Caco-2 (cell line): Measurements from ENCODE around the gene PPP1R37. TPM values are rescaled to one million over a fixed set of nuclear protein-coding genes. Genes with fewer than 3 reads are reported as not detected.
A peak's percentile ranks its signal among the peaks of the same experiment; 100 is the strongest.

Source experiments
- BruUV-seq: library from RNA; stranded (reverse); fragments of 400-500 nt; replicated peaks from 2 replicates; lab custom pipeline; 2021; lab: Mats Ljungman, UMichigan
- CTCF ChIA-PET: fragments of 300-600 bp; sonication (Branson Sonifier 250); formaldehyde crosslinking; loops from one replicate; lab custom pipeline; 2022; ENCODE audit warnings: antibody characterized with exemption; lab: Charles Lee
- POLR2A ChIA-PET: fragments of 300-600 bp; sonication (Branson Sonifier 250); formaldehyde crosslinking; loops from one replicate; lab custom pipeline; 2022; ENCODE audit warnings: antibody characterized with exemption; lab: Charles Lee
- DNase-seq, 2 experiments: peaks; one replicate each; pipeline versions ENCODE4 v3.0.0 to v3.0.0-alpha.2; 2020 to 2022
- H3K27me3 ChIP-seq: replicated peaks from 2 replicates; pipeline ENCODE4 v1.6.0; 2011; ENCODE audit warnings: low read length; ENCODE audit not compliant: control insufficient read depth, insufficient read depth
- H3K36me3 ChIP-seq: 2 replicates; pipeline ENCODE4 v1.5.1; 2011; ENCODE audit warnings: low read length; ENCODE audit not compliant: control insufficient read depth, insufficient read depth
- H3K4me1 ChIP-seq: fragments of 250-450 bp; sonication (Bioruptor Pico); 2 replicates; pipeline ENCODE4 v1.5.1; 2020; ENCODE audit warnings: mild to moderate bottlenecking
- H3K4me3 ChIP-seq: 2 replicates; pipeline ENCODE4 v1.5.1; 2011; ENCODE audit warnings: low read depth, mild to moderate bottlenecking, control low read depth, low read length
- H3K9me3 ChIP-seq: fragments of 250-450 bp; sonication (Bioruptor Pico); 2 replicates; pipeline ENCODE4 v1.5.1; 2020; ENCODE audit warnings: mild to moderate bottlenecking, moderate library complexity
- H3K27ac Mint-ChIP-seq: one replicate; pipeline ENCODE4 v1.8.0; 2022; ENCODE audit warnings: mixed read lengths; ENCODE audit not compliant: unreplicated experiment
- H3K27me3 Mint-ChIP-seq: one replicate; pipeline ENCODE4 v1.8.0; 2022; ENCODE audit warnings: mixed read lengths; ENCODE audit not compliant: insufficient read depth, unreplicated experiment
- H3K36me3 Mint-ChIP-seq: one replicate; pipeline ENCODE4 v1.8.0; 2022; ENCODE audit warnings: mild to moderate bottlenecking, mixed read lengths; ENCODE audit not compliant: insufficient read depth, unreplicated experiment
- H3K4me1 Mint-ChIP-seq: one replicate; pipeline ENCODE4 v1.8.0; 2022; ENCODE audit warnings: low read depth, mixed read lengths; ENCODE audit not compliant: unreplicated experiment
- H3K4me3 Mint-ChIP-seq: one replicate; pipeline ENCODE4 v1.8.0; 2022; ENCODE audit warnings: mild to moderate bottlenecking, moderate library complexity, mixed read lengths; ENCODE audit not compliant: unreplicated experiment
- H3K9me3 Mint-ChIP-seq: one replicate; pipeline ENCODE4 v1.8.0; 2022; ENCODE audit warnings: mixed read lengths; ENCODE audit not compliant: unreplicated experiment
- intact Hi-C: fragments of 100-400 bp; cut with micrococcal nuclease; formaldehyde crosslinking; loops from one replicate; pipeline ENCODE4 v1.10.0; 2022; ENCODE audit not compliant: unreplicated experiment
- total RNA-seq: library from RNA; stranded (reverse); gene quantifications from 2 replicates; pipeline ENCODE4 v1.2.3, GENCODE V29; 2022
- TF ChIP-seq, protein P1 (sequence below), 2 experiments: fragments of 200-600 bp in 1 of 2; IDR thresholded peaks; 1 replicate in 1 of 2; 2 replicates in 1 of 2; pipeline versions ENCODE4 v1.5.1 to v1.8.0; 2011 to 2022; ENCODE audit warnings: antibody characterized with exemption in 1 of 2, control low read depth in 1 of 2, inconsistent platforms in 1 of 2, low read depth in 1 of 2, low read length in 1 of 2, mild to moderate bottlenecking in 1 of 2, moderate library complexity in 1 of 2; ENCODE audit not compliant: insufficient read depth in 1 of 2, severe bottlenecking in 1 of 2, unreplicated experiment in 1 of 2

PPP1R37 gene
- total RNA-seq, 1 experiment from 2014 or later, result 42.1 TPM

DNA sequence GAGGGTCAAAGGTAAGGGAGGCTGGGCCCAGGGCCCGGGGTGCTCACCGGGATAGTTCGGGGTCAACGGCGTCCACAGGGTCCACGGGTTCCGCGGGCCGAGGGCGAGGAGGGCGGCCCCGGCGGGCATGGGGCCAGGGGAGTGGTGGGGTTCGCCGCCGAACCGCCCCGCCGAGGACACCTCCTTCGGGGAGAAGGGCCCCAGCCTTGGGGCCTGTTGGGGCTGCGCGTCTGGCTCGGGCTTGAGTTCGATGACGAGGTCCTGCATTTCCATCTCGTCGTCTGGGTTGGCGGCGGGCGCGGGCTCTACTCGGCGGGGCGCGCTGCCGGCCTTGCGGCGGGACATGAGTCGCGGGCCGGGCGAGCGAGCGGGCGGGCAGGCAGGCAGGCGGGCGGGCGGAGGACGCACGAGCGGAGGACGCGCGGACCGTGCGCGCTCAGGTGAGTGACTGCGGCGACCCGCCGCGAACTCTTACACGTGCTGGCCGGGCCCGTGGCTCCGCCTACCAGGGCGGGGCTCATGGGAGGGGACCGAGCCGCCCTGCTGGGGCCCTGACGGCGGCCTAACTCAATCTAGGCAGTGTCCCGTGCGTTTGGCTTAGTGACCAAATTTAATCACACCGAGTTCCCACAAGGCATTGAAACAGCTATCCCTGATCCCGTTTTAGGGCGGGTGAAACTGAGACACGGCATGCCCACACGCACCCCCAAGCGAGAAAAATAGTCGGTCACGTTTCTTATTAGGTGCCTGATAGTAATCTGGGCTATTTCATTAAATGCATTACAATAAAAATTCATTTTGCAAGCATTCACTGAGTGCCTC is 16.7 kb upstream of the PPP1R37 start, which contains the start of gene ZNF296:
ZNF296 (minus strand) TSS at position 450 of the 822 bp plus-strand sequence; CDS start at position 345, 105 bp downstream.
- intact Hi-C loops, result loop anchor here (1.0 to 10.0 kb wide), 3 partner anchors 15 to 171 kb away; partner anchors contain the start of genes APOE and RELB
- ChIA-PET CTCF (interaction anchor here (0.6 to 2.0 kb wide), 3 partner anchors 16 to 275 kb away, joined by 3 to 6 read pairs (median 4); partner anchors contain the start of gene CLASRP), POLR2A (interaction anchor here (0.6 to 2.9 kb wide), 2 partner anchors 16 to 380 kb away, joined by 3 to 14 read pairs; no protein-coding TSS in a partner anchor)
- H3K36me3 ChIP-seq, result peaks cover 1% of the 10 kb centered on the region; the same call in 1 of the 2 replicates
- peaks cover 24% of the 10 kb centered on the region for H3K4me1 ChIP-seq
- peaks cover 16% of the 10 kb centered on the region for H3K4me1 Mint-ChIP-seq
- no peaks in the 10 kb centered on the region for H3K9me3 Mint-ChIP-seq
- TF ChIP-seq, protein P1, sequence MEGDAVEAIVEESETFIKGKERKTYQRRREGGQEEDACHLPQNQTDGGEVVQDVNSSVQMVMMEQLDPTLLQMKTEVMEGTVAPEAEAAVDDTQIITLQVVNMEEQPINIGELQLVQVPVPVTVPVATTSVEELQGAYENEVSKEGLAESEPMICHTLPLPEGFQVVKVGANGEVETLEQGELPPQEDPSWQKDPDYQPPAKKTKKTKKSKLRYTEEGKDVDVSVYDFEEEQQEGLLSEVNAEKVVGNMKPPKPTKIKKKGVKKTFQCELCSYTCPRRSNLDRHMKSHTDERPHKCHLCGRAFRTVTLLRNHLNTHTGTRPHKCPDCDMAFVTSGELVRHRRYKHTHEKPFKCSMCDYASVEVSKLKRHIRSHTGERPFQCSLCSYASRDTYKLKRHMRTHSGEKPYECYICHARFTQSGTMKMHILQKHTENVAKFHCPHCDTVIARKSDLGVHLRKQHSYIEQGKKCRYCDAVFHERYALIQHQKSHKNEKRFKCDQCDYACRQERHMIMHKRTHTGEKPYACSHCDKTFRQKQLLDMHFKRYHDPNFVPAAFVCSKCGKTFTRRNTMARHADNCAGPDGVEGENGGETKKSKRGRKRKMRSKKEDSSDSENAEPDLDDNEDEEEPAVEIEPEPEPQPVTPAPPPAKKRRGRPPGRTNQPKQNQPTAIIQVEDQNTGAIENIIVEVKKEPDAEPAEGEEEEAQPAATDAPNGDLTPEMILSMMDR (IDR thresholded peaks at IDR 0.05; ENCODE audit: insufficient read depth in 1 of 2, low read depth in 1 of 2, low read length in 1 of 2, severe bottlenecking in 1 of 2, unreplicated experiment in 1 of 2), result no peak
- H3K4me3 ChIP-seq, result peak within 1 kb of the TSS; percentile 89
- H3K36me3 Mint-ChIP-seq, result peaks cover 46% of the 10 kb centered on the region
- no peaks in the 10 kb centered on the region for H3K27me3 ChIP-seq
- no peaks in the 10 kb centered on the region for H3K9me3 ChIP-seq
- H3K27me3 Mint-ChIP-seq, result no peaks in the 10 kb centered on the region
- DNase-seq, result peak; percentile 90 to 94
- BruUV-seq, result no TSS peak
- H3K27ac Mint-ChIP-seq, result peak within 1 kb of the TSS; percentile 25
- H3K4me3 Mint-ChIP-seq, result peak within 1 kb of the TSS; percentile 82

DNA sequence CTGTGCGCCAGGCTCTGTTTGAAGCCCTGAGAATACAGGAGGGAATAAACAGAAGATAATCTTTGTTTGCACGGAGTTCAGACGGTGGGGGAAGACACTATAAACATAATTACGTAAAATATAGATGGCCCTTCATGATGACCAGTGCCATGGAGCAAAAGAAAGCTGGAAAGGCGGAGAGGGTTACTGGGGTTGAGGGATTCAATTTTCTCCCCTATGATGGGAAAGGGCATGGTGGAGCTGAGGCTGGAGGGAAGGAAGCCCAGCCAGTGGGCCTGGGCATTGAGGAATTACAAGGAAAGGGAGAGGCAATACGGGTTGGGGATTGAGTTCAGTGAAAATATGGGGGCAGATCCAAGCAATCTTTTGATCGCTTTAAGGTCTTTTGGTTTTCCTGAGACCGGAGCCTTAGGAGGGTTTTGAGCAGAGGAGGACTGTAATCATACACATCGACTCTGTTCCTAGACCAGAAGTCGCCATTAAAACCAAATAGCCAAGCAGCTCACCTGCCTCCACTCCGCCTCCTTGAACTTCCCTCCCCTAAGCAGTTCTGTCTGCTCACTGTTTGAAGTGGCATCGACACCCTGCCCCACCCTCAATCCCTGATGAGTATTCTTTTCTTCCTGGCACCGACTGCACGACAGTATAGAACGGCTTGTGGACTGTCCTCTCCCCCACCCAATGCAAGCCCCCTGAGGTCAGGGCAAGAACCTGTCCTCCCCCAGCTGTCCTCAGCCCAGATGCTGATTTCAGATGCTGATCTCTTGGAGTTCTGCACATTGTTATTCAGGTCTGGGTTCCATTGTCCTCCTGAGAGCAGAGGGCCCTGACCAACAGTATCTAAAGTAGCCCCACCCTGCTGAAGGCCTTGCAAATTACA is 15.9 kb upstream of the PPP1R37 start:
- no peaks in the 10 kb centered on the region for H3K27me3 Mint-ChIP-seq
- no peak for DNase-seq
- peak overlapping the region; percentile 82 for H3K4me3 Mint-ChIP-seq
- no peaks in the 10 kb centered on the region for H3K27me3 ChIP-seq
- H3K4me3 ChIP-seq, result peak overlapping the region; percentile 89
- H3K9me3 Mint-ChIP-seq, result no peaks in the 10 kb centered on the region
- TF ChIP-seq, protein P1 (IDR thresholded peaks at IDR 0.05; ENCODE audit: insufficient read depth in 1 of 2, low read depth in 1 of 2, low read length in 1 of 2, severe bottlenecking in 1 of 2, unreplicated experiment in 1 of 2), result no peak
- H3K4me1 Mint-ChIP-seq, result peaks cover 24% of the 10 kb centered on the region
- ChIA-PET CTCF (no interaction called here), POLR2A (interaction anchor here (2.9 kb wide), 1 partner anchor 15 kb away, joined by 14 read pairs; no protein-coding TSS in a partner anchor)
- H3K4me1 ChIP-seq, result peaks cover 24% of the 10 kb centered on the region
- H3K36me3 ChIP-seq, result no peaks in the 10 kb centered on the region
- no TSS peak for BruUV-seq
- H3K27ac Mint-ChIP-seq, result peak overlapping the region; percentile 25
- intact Hi-C loops, result loop anchor here (1.0 to 10.0 kb wide), 3 partner anchors 14 to 172 kb away; partner anchors contain the start of genes APOE and RELB
- H3K9me3 ChIP-seq, result no peaks in the 10 kb centered on the region
- H3K36me3 Mint-ChIP-seq, result peaks cover 49% of the 10 kb centered on the region
